Effector CD4-positive, alpha-beta T cell (primary cell): Measurements from ENCODE around the gene MSI2.
A peak's percentile ranks its signal among the peaks of the same experiment; 100 is the strongest.
"Not testable (repeated sequence)": the region's sequence is repeated elsewhere in the genome, so short reads cannot be mapped to it uniquely, and the experiment has no call there.

ENCODE experiments used
- DNase-seq: peaks from one replicate; pipeline ENCODE4 v3.0.0-alpha.2; 2020

MSI2 gene

GRCh38 chr17:57609125-57609877 is 353.0 kb downstream of the MSI2 start:
- no peak for DNase-seq

GRCh38 chr17:57609878-57610270 is 353.6 kb downstream of the MSI2 start:
- no peak for DNase-seq

GRCh38 chr17:57612202-57613071 is 356.1 kb downstream of the MSI2 start:
- DNase-seq, result peak; percentile 38

GRCh38 chr17:57614742-57615141 is 358.4 kb downstream of the MSI2 start:
- DNase-seq, result no peak

- DNase-seq, result no peak
Observed at GRCh38 chr17:57615836-57616757, 359.8 kb downstream of the MSI2 start.

GRCh38 chr17:57617218-57617617 is 360.9 kb downstream of the MSI2 start:
- DNase-seq, result no peak

- no peak for DNase-seq
Observed at GRCh38 chr17:57619061-57619937, 363.0 kb downstream of the MSI2 start.

GRCh38 chr17:57620576-57620975 is 364.3 kb downstream of the MSI2 start:
- DNase-seq, result no peak

- DNase-seq, result not testable (repeated sequence)
Observed at GRCh38 chr17:57621791-57622190, 365.5 kb downstream of the MSI2 start.

GRCh38 chr17:57622306-57622682 is 366.0 kb downstream of the MSI2 start:
- DNase-seq, result no peak

- DNase-seq, result no peak
Observed at GRCh38 chr17:57622683-57623433, 366.5 kb downstream of the MSI2 start.

GRCh38 chr17:57623620-57624019 is 367.3 kb downstream of the MSI2 start:
- no peak for DNase-seq

GRCh38 chr17:57624386-57624785 is 368.1 kb downstream of the MSI2 start:
- no peak for DNase-seq

GRCh38 chr17:57625511-57625910 is 369.2 kb downstream of the MSI2 start:
- no peak for DNase-seq

GRCh38 chr17:57625957-57626356 is 369.6 kb downstream of the MSI2 start:
- DNase-seq, result no peak

- no peak for DNase-seq
Observed at GRCh38 chr17:57626520-57627210, 370.3 kb downstream of the MSI2 start.

GRCh38 chr17:57627591-57627990 is 371.3 kb downstream of the MSI2 start:
- DNase-seq, result no peak

GRCh38 chr17:57628421-57628820 is 372.1 kb downstream of the MSI2 start:
- DNase-seq, result no peak

- no peak for DNase-seq
Observed at GRCh38 chr17:57629470-57629869, 373.1 kb downstream of the MSI2 start.

GRCh38 chr17:57629886-57630285 is 373.6 kb downstream of the MSI2 start:
- DNase-seq, result no peak

- no peak for DNase-seq
Observed at GRCh38 chr17:57630736-57631135, 374.4 kb downstream of the MSI2 start.
